HCT116 (cell line): ENCODE results near the gene SEC24C. TPM values are rescaled to one million over a fixed set of nuclear protein-coding genes. Genes with fewer than 3 reads are reported as not detected.

Experiments
- ATAC-seq: fragments of 200-7000 bp; cut with Tn5 transposase; 2 replicates; pipeline ENCODE4 v1.9.1; 2020; ENCODE audit warnings: mild to moderate bottlenecking, moderate library complexity
- BruUV-seq: library from RNA; stranded (reverse); fragments of 400-500 nt; replicated peaks from 2 replicates; lab custom pipeline; 2021; lab: Mats Ljungman, UMichigan
- CTCF ChIA-PET: fragments of 300-600 bp; sonication (Branson Sonifier 250); formaldehyde crosslinking; loops from one replicate; lab custom pipeline; 2021; ENCODE audit warnings: antibody characterized with exemption; lab: Charles Lee
- POLR2A ChIA-PET: fragments of 300-600, 350-600 bp; sonication (Branson Sonifier 250); formaldehyde crosslinking; loops from one replicate; lab custom pipeline; 2021; ENCODE audit warnings: antibody characterized with exemption; lab: Charles Lee
- RAD21 ChIA-PET, 2 experiments: fragments of 300-600 bp; sonication (Branson Sonifier 250); formaldehyde crosslinking; loops; one replicate each; lab custom pipeline; 2023; ENCODE audit warnings: low total read pairs in 2 of 2; ENCODE audit not compliant: uncharacterized antibody in 2 of 2, unreplicated experiment in 2 of 2, low non-redundant PET in 1 of 2; lab: Charles Lee
- DNase-seq: peaks from one replicate; pipeline ENCODE4 v3.0.0-alpha.2; 2010; ENCODE audit warnings: low read depth, low spot score
- H2AFZ ChIP-seq: fragments of 200-600 bp; shearing (Covaris generic), sonication (generic); 2 replicates; pipeline ENCODE4 v1.6.1; 2017; ENCODE audit warnings: low read depth, mixed run types, mixed read lengths, antibody characterized with exemption, low read length; ENCODE audit not compliant: poor library complexity, severe bottlenecking
- H3K27ac ChIP-seq: 2 replicates; pipeline ENCODE4 v1.5.1; 2012; ENCODE audit warnings: low read depth, low read length
- H3K27me3 ChIP-seq: fragments of 200-600 bp; sonication (generic); 2 replicates; pipeline ENCODE4 v1.6.1; 2016; ENCODE audit warnings: mixed run types, low read length, mixed read lengths; ENCODE audit not compliant: insufficient read depth
- H3K36me3 ChIP-seq, 2 experiments: fragments of 200-500 bp in 1 of 2; fragments of 200-600 bp in 1 of 2; sonication (Bioruptor generic) in 1 of 2; sonication (generic) in 1 of 2; 2 replicates each; pipeline versions ENCODE4 v1.5.1 to v1.6.1; 2014 to 2016; ENCODE audit warnings: low read length in 2 of 2, inconsistent platforms in 1 of 2, mixed read lengths in 1 of 2, mixed run types in 1 of 2; ENCODE audit not compliant: insufficient read depth in 2 of 2, control insufficient read depth in 1 of 2
- H3K4me1 ChIP-seq, 2 experiments: fragments of 200-600 bp in 1 of 2; sonication (generic) in 1 of 2; 2 replicates each; pipeline versions ENCODE4 v1.5.1 to v1.6.1; 2012 to 2017; ENCODE audit warnings: low read length in 2 of 2, inconsistent platforms in 1 of 2, mild to moderate bottlenecking in 1 of 2, mixed read lengths in 1 of 2, mixed run types in 1 of 2, moderate library complexity in 1 of 2; ENCODE audit not compliant: insufficient read depth in 2 of 2, control insufficient read depth in 1 of 2
- H3K4me2 ChIP-seq: fragments of 200-600 bp; sonication (generic); 2 replicates; pipeline ENCODE4 v1.6.1; 2017; ENCODE audit warnings: mixed run types, low read length, mixed read lengths
- H3K4me3 ChIP-seq, 2 experiments: fragments of 200-600 bp in 1 of 2; sonication (generic) in 1 of 2; replicated peaks in 1 of 2; 2 replicates each; pipeline ENCODE4 v1.5.1; 2011 to 2016; ENCODE audit warnings: low read length in 2 of 2, control low read depth in 1 of 2, low read depth in 1 of 2, mild to moderate bottlenecking in 1 of 2, mixed read lengths in 1 of 2, mixed run types in 1 of 2
- H3K79me2 ChIP-seq: fragments of 200-600 bp; sonication (generic); 2 replicates; pipeline ENCODE4 v1.6.1; 2017; ENCODE audit warnings: mild to moderate bottlenecking, mixed run types, low read length, moderate library complexity, mixed read lengths; ENCODE audit not compliant: insufficient read depth
- H3K9ac ChIP-seq: fragments of 200-600 bp; sonication (generic); 2 replicates; pipeline ENCODE4 v1.6.1; 2016; ENCODE audit warnings: low read length, mixed read lengths
- H3K9me2 ChIP-seq: fragments of 200-600 bp; sonication (generic), shearing (Covaris generic); 2 replicates; pipeline ENCODE4 v1.6.1; 2017; ENCODE audit warnings: mixed run types, mild to moderate bottlenecking, moderate library complexity; ENCODE audit not compliant: insufficient read depth
- H3K9me3 ChIP-seq, 2 experiments: fragments of 200-500 bp in 1 of 2; fragments of 200-600 bp in 1 of 2; sonication (Bioruptor generic) in 1 of 2; sonication (generic) in 1 of 2; 2 replicates each; pipeline ENCODE4 v1.6.1; 2014 to 2017; ENCODE audit warnings: low read length in 2 of 2, mixed read lengths in 2 of 2, inconsistent platforms in 1 of 2, low read depth in 1 of 2, mild to moderate bottlenecking in 1 of 2, mixed run types in 1 of 2, moderate library complexity in 1 of 2; ENCODE audit not compliant: control insufficient read depth in 1 of 2, insufficient read depth in 1 of 2
- H4K20me1 ChIP-seq: fragments of 200-600 bp; sonication (generic), shearing (Covaris generic); 2 replicates; pipeline ENCODE4 v1.6.1; 2017; ENCODE audit warnings: mixed run types, mild to moderate bottlenecking, moderate library complexity; ENCODE audit not compliant: insufficient read depth
- EGR1 ChIP-seq: IDR thresholded peaks from 2 replicates; pipeline ENCODE4 v1.6.1; 2012; ENCODE audit warnings: low read depth
- EZH2phosphoT487 ChIP-seq: fragments of 200-600 bp; IDR thresholded peaks from 2 replicates; pipeline ENCODE4 v1.6.1; 2018; ENCODE audit warnings: antibody characterized with exemption, borderline replicate concordance
- JUND ChIP-seq: IDR thresholded peaks from 2 replicates; pipeline ENCODE4 v1.6.1; 2012
- POLR2AphosphoS5 ChIP-seq: IDR thresholded peaks from 2 replicates; pipeline ENCODE4 v1.6.1; 2011; ENCODE audit warnings: mild to moderate bottlenecking, low read depth, low read length, moderate library complexity
- SIN3A ChIP-seq: IDR thresholded peaks from 2 replicates; pipeline ENCODE4 v1.6.1; 2012; ENCODE audit warnings: low read depth
- SP1 ChIP-seq: IDR thresholded peaks from 2 replicates; pipeline ENCODE4 v1.6.1; 2012; ENCODE audit warnings: low read depth
- TCF7L2 ChIP-seq: IDR thresholded peaks from 2 replicates; pipeline ENCODE4 v1.7.0; 2011; ENCODE audit warnings: borderline replicate concordance, inconsistent platforms; ENCODE audit not compliant: insufficient read depth, insufficient read length; ENCODE audit errors: extremely low read depth
- ZFX ChIP-seq: fragments of 450-650 bp; IDR thresholded peaks from 2 replicates; pipeline ENCODE4 v1.6.1; 2017
- ZNF274 ChIP-seq: fragments of 200-500 bp; sonication (Bioruptor generic); IDR thresholded peaks from 2 replicates; pipeline ENCODE4 v1.6.1; 2014; ENCODE audit warnings: mild to moderate bottlenecking, low read depth, low read length, inconsistent platforms
- intact Hi-C: fragments of 100-400 bp; cut with micrococcal nuclease; formaldehyde crosslinking; loops from 2 replicates; pipeline ENCODE4 v1.10.0; 2022
- total RNA-seq: library from RNA; stranded (reverse); gene quantifications from one replicate; pipeline ENCODE4 v1.2.1, GENCODE V29; 2021; ENCODE audit not compliant: unreplicated experiment
- TF ChIP-seq, protein P1 (sequence below): IDR thresholded peaks from 2 replicates; pipeline ENCODE4 v1.6.1; 2012
- TF ChIP-seq, protein P2 (sequence below), 3 experiments: fragments of 200-600 bp in 1 of 3; sonication (generic) in 1 of 3; IDR thresholded peaks in 2 of 3; conservative IDR thresholded peaks in 1 of 3; 2 replicates each; pipeline ENCODE4 v1.5.1; 2012 to 2017; ENCODE audit warnings: low read depth in 2 of 3, low read length in 2 of 3, antibody characterized with exemption in 1 of 3, borderline replicate concordance in 1 of 3, control low read depth in 1 of 3, mild to moderate bottlenecking in 1 of 3, mixed read lengths in 1 of 3, mixed run types in 1 of 3, moderate library complexity in 1 of 3; ENCODE audit not compliant: insufficient read depth in 1 of 3

SEC24C gene
- total RNA-seq, 1 experiment from 2014 or later = 60.9 TPM

DNA sequence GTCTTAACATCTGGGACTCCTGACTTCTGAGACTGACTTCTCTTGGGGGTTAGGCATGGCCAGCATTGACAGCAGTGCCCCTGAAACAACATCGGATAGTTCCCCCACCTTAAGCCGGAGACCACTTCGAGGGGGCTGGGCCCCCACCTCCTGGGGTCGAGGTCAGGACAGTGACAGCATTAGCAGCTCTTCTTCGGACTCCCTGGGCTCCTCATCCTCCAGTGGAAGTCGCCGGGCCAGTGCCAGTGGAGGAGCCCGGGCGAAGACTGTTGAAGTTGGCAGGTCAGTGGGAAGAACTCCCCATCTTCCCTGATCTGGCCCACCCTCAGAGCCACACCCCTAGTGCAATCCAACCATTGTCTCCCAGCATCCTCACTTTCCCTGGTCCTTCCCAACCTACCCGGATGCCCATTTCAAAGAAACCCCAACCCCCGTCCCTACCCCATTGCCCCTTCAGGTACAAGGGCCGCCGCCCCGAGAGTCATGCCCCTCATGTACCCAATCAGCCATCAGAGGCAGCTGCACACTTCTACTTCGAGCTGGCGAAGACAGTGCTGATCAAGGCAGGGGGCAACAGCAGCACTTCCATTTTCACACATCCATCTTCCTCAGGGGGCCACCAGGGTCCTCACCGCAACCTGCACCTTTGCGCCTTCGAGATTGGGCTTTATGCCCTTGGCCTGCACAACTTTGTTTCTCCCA, 53.3 kb downstream of the SEC24C start:
- Histone ChIP-seq H3K27me3 (no peaks in the 10 kb centered on the region), H3K4me1 (no peaks in the 10 kb centered on the region), H3K27ac (no peak overlapping the region), H4K20me1 (no peaks in the 10 kb centered on the region), H3K9me3 (no peaks in the 10 kb centered on the region), H3K4me2 (no peak overlapping the region), H2AFZ (no peak overlapping the region), H3K4me3 (no peak overlapping the region), H3K36me3 (peaks cover 22 to 34% of the 10 kb centered on the region in 2 experiments), H3K79me2 (no peaks in the 10 kb centered on the region), H3K9ac (no peak overlapping the region), H3K9me2 (no peaks in the 10 kb centered on the region)
- no TSS peak for BruUV-seq
- ATAC-seq (no peak), DNase-seq (no peak)
- ChIA-PET RAD21 (no interaction called here), POLR2A (no interaction called here), CTCF (no interaction called here)
- intact Hi-C loops = no loop called here
- TF ChIP-seq TCF7L2 (no peak), EZH2phosphoT487 (no peak), ZFX (no peak), JUND (no peak), POLR2AphosphoS5 (no peak), SP1 (no peak), EGR1 (no peak), SIN3A (no peak), ZNF274 (no peak)
- TF ChIP-seq, protein P1, sequence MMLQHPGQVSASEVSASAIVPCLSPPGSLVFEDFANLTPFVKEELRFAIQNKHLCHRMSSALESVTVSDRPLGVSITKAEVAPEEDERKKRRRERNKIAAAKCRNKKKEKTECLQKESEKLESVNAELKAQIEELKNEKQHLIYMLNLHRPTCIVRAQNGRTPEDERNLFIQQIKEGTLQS = no peak
- TF ChIP-seq, protein P2, sequence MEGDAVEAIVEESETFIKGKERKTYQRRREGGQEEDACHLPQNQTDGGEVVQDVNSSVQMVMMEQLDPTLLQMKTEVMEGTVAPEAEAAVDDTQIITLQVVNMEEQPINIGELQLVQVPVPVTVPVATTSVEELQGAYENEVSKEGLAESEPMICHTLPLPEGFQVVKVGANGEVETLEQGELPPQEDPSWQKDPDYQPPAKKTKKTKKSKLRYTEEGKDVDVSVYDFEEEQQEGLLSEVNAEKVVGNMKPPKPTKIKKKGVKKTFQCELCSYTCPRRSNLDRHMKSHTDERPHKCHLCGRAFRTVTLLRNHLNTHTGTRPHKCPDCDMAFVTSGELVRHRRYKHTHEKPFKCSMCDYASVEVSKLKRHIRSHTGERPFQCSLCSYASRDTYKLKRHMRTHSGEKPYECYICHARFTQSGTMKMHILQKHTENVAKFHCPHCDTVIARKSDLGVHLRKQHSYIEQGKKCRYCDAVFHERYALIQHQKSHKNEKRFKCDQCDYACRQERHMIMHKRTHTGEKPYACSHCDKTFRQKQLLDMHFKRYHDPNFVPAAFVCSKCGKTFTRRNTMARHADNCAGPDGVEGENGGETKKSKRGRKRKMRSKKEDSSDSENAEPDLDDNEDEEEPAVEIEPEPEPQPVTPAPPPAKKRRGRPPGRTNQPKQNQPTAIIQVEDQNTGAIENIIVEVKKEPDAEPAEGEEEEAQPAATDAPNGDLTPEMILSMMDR (IDR thresholded peaks at IDR 0.05 in 2 of 3, conservative IDR thresholded peaks at IDR 0.05 in 1 of 3; ENCODE audit: borderline replicate concordance in 1 of 3, insufficient read depth in 1 of 3, low read depth in 2 of 3, low read length in 2 of 3) = no peak
